Endothelial cell of umbilical vein (primary cell): ENCODE results near the gene GSTM3. TPM values are rescaled to one million over a fixed set of nuclear protein-coding genes. Genes with fewer than 3 reads are reported as not detected.

Experiments
- BruUV-seq: library from RNA; stranded (reverse); fragments of 400-500 nt; replicated peaks from 2 replicates; lab custom pipeline; 2021; lab: Mats Ljungman, UMichigan
- CTCF ChIA-PET: fragments of 300-600, 350-600 bp; sonication (Branson Sonifier 250); formaldehyde crosslinking; loops from one replicate; lab custom pipeline; 2021; ENCODE audit warnings: antibody characterized with exemption, inconsistent platforms; lab: Charles Lee
- POLR2A ChIA-PET: fragments of 300-600, 350-600 bp; sonication (Branson Sonifier 250); formaldehyde crosslinking; loops from one replicate; lab custom pipeline; 2021; ENCODE audit warnings: antibody characterized with exemption, inconsistent platforms; lab: Charles Lee
- DNase-seq: peaks from one replicate; pipeline ENCODE4 v3.0.0-alpha.2; 2011; ENCODE audit warnings: low read depth, low spot score
- FAIRE-seq: peaks from 2 replicates; lab custom pipeline; 2011; peaks lifted over from hg19 to GRCh38; lab: Jason Lieb, UNC
- H2AFZ ChIP-seq: 2 replicates; pipeline ENCODE4 v1.6.0; 2012; ENCODE audit warnings: low read depth, low read length, control low read depth, inconsistent platforms
- H3K27ac ChIP-seq: 2 replicates; pipeline ENCODE4 v1.5.1; 2011; ENCODE audit warnings: low read depth, mild to moderate bottlenecking, control low read depth, low read length, moderate library complexity; ENCODE audit not compliant: insufficient read depth
- H3K27me3 ChIP-seq, 2 experiments: 2 replicates each; pipeline versions ENCODE4 v1.6.0 to v1.6.1; 2011; ENCODE audit warnings: low read length in 2 of 2, mixed read lengths in 1 of 2; ENCODE audit not compliant: control insufficient read depth in 2 of 2, insufficient read depth in 2 of 2
- H3K36me3 ChIP-seq, 2 experiments: 2 replicates in 1 of 2; 3 replicates in 1 of 2; pipeline ENCODE4 v1.5.1; 2011; ENCODE audit warnings: low read length in 2 of 2, mild to moderate bottlenecking in 1 of 2, moderate library complexity in 1 of 2; ENCODE audit not compliant: control insufficient read depth in 2 of 2, insufficient read depth in 2 of 2; ENCODE audit errors: extremely low read depth in 1 of 2
- H3K4me1 ChIP-seq: 3 replicates; pipeline ENCODE4 v1.5.1; 2011; ENCODE audit warnings: mild to moderate bottlenecking, low read length; ENCODE audit not compliant: control insufficient read depth, insufficient read depth; ENCODE audit errors: extremely low read depth
- H3K4me2 ChIP-seq: 2 replicates; pipeline ENCODE4 v1.6.1; 2011; ENCODE audit warnings: low read length, control low read depth, mixed read lengths; ENCODE audit not compliant: insufficient read depth
- H3K4me3 ChIP-seq, 3 experiments: fragments of 200-600 bp in 1 of 3; sonication (generic), shearing (Covaris generic) in 1 of 3; replicated peaks in 1 of 3; 2 replicates each; pipeline ENCODE4 v1.5.1; 2011 to 2016; ENCODE audit warnings: control low read depth in 3 of 3, low read length in 3 of 3, mild to moderate bottlenecking in 2 of 3, inconsistent platforms in 1 of 3, low read depth in 1 of 3, moderate library complexity in 1 of 3; ENCODE audit not compliant: insufficient read depth in 1 of 3
- H3K79me2 ChIP-seq: 2 replicates; pipeline ENCODE4 v1.6.0; 2012; ENCODE audit warnings: low read length, inconsistent platforms; ENCODE audit not compliant: control insufficient read depth, insufficient read depth
- H3K9ac ChIP-seq: replicated peaks from 2 replicates; pipeline ENCODE3; 2011; ENCODE audit warnings: low read length, control low read depth; ENCODE audit not compliant: insufficient read depth; ENCODE audit errors: extremely low read depth
- H3K9me1 ChIP-seq: replicated peaks from 3 replicates; pipeline ENCODE4 v1.6.0; 2011; ENCODE audit warnings: mild to moderate bottlenecking, low read length; ENCODE audit not compliant: control insufficient read depth, insufficient read depth; ENCODE audit errors: extremely low read depth
- H3K9me3 ChIP-seq: replicated peaks from 2 replicates; pipeline ENCODE4 v1.5.1; 2012; ENCODE audit warnings: low read length, inconsistent platforms; ENCODE audit not compliant: control insufficient read depth, insufficient read depth
- H4K20me1 ChIP-seq: replicated peaks from 2 replicates; pipeline ENCODE3; 2011; ENCODE audit warnings: mild to moderate bottlenecking, low read length; ENCODE audit not compliant: control insufficient read depth, insufficient read depth; ENCODE audit errors: extremely low read depth
- EZH2 ChIP-seq: IDR thresholded peaks from 2 replicates; pipeline ENCODE4 v1.6.1; 2012; ENCODE audit warnings: borderline replicate concordance, low read depth, mild to moderate bottlenecking, moderate library complexity, low read length, inconsistent platforms; ENCODE audit not compliant: severe bottlenecking
- GATA2 ChIP-seq: IDR thresholded peaks from 2 replicates; pipeline ENCODE4 v1.7.0; 2011; ENCODE audit warnings: low read depth, mild to moderate bottlenecking, moderate library complexity, mixed read lengths, low read length; ENCODE audit not compliant: insufficient read length, insufficient read depth
- MYC ChIP-seq: IDR thresholded peaks from one replicate; pipeline ENCODE4 v1.6.1; 2011; ENCODE audit warnings: mild to moderate bottlenecking, low read depth, low read length
- POLR2A ChIP-seq: IDR thresholded peaks from 2 replicates; pipeline ENCODE4 v1.6.1; 2012; ENCODE audit warnings: low read depth, mild to moderate bottlenecking, control low read depth, low read length
- POLR2AphosphoS5 ChIP-seq: IDR thresholded peaks from 2 replicates; pipeline ENCODE4 v1.6.1; 2012; ENCODE audit warnings: low read depth, mild to moderate bottlenecking, control low read depth, low read length, moderate library complexity; ENCODE audit not compliant: insufficient read depth
- dilution Hi-C: fragments of 300-500 bp; cut with MboI; formaldehyde crosslinking; loops from one replicate; pipeline ENCODE4 v1.15.0; 2019; ENCODE audit warnings: low sequenced_read_pairs; ENCODE audit not compliant: extremely low pct_ligation_motif_present
- intact Hi-C: fragments of 100-400 bp; cut with micrococcal nuclease; formaldehyde crosslinking; loops from one replicate; pipeline ENCODE4 v1.10.0; 2022
- polyA plus RNA-seq, 4 experiments: library from polyadenylated mRNA; depleted of rRNA in 3 of 4; stranded (reverse) in 3 of 4; unstranded in 1 of 4; fragments of >200 nt; gene quantifications; 2 replicates each; pipeline versions ENCODE4 v1.2.1 to v1.2.3, GENCODE V29; 2011 to 2012; ENCODE audit warnings: missing spikeins in 1 of 4
- total RNA-seq: library from RNA; stranded (reverse); gene quantifications from 2 replicates; pipeline ENCODE4 v1.2.3, GENCODE V29; 2021
- TF ChIP-seq, protein P1 (sequence below), 2 donors: IDR thresholded peaks; 1 replicate in 1 of 2; 2 replicates in 1 of 2; pipeline ENCODE4 v1.5.1; 2011; ENCODE audit warnings: low read length in 2 of 2, mild to moderate bottlenecking in 2 of 2, moderate library complexity in 2 of 2, control low read depth in 1 of 2, inconsistent platforms in 1 of 2, low read depth in 1 of 2; ENCODE audit not compliant: insufficient read depth in 1 of 2; ENCODE audit errors: extremely low read depth in 1 of 2

The GSTM3 gene
- total and polyA plus RNA-seq, 2 donors (not counting 3 experiments of a cell fraction or from before 2014, with no cell fraction given), result 27.9 to 52.0 TPM

DNA sequence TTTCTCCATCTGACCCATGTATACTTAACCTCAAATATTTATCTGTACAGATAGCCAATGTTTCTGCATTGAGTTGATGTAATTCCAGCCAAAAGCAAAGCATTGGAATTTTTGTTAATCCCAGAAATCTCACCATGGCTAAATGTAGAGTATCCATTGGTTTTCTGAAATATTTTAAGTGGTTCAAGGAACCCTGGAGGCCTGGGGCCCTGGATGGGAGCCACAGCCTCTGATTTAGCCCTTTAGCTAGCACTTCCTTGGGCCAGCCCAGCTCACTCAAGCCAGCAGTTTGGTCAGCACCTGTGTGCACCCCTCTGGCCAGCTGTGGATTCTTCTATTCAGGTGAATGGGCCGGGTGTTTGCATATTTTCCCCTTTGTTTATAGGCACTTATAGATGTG is 41.7 kb upstream of the GSTM3 start:
- FAIRE-seq (no peak), DNase-seq (no peak)
- no peak overlapping the region for H3K27ac ChIP-seq
- intact Hi-C loops (no loop called here), dilution Hi-C loops (loop anchor here (25.0 kb wide), 1 partner anchor 230 kb away; no protein-coding TSS in a partner anchor)
- no TSS peak for BruUV-seq
- H3K4me2 ChIP-seq, result no peak overlapping the region
- H2AFZ ChIP-seq, result no peak overlapping the region
- H4K20me1 ChIP-seq, result no peaks in the 10 kb centered on the region
- H3K4me1 ChIP-seq, result peaks cover 13% of the 10 kb centered on the region
- H3K79me2 ChIP-seq, result no peaks in the 10 kb centered on the region
- no peaks in the 10 kb centered on the region for H3K36me3 ChIP-seq
- ChIA-PET CTCF (interaction anchor here (0.9 to 17.2 kb wide), 7 partner anchors 8 to 249 kb away, joined by 3 to 807 read pairs (median 8); partner anchors contain the start of gene AHCYL1), POLR2A (interaction anchor here (0.7 kb wide), 1 partner anchor 173 kb away, joined by 3 read pairs; no protein-coding TSS in a partner anchor)
- H3K9me1 ChIP-seq, result no peaks in the 10 kb centered on the region
- no peak overlapping the region for H3K9ac ChIP-seq
- no peak for TF ChIP-seq MYC
- no peak for TF ChIP-seq EZH2
- TF ChIP-seq GATA2, result no peak
- TF ChIP-seq, protein P1, sequence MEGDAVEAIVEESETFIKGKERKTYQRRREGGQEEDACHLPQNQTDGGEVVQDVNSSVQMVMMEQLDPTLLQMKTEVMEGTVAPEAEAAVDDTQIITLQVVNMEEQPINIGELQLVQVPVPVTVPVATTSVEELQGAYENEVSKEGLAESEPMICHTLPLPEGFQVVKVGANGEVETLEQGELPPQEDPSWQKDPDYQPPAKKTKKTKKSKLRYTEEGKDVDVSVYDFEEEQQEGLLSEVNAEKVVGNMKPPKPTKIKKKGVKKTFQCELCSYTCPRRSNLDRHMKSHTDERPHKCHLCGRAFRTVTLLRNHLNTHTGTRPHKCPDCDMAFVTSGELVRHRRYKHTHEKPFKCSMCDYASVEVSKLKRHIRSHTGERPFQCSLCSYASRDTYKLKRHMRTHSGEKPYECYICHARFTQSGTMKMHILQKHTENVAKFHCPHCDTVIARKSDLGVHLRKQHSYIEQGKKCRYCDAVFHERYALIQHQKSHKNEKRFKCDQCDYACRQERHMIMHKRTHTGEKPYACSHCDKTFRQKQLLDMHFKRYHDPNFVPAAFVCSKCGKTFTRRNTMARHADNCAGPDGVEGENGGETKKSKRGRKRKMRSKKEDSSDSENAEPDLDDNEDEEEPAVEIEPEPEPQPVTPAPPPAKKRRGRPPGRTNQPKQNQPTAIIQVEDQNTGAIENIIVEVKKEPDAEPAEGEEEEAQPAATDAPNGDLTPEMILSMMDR (IDR thresholded peaks at IDR 0.05; ENCODE audit: extremely low read depth in 1 of 2, insufficient read depth in 1 of 2, low read depth in 1 of 2, low read length in 2 of 2), result no peak
- TF ChIP-seq POLR2A, result no peak
- TF ChIP-seq POLR2AphosphoS5, result no peak
- H3K9me3 ChIP-seq, result no peaks in the 10 kb centered on the region
- no peak overlapping the region for H3K4me3 ChIP-seq
- H3K27me3 ChIP-seq, result no peaks in the 10 kb centered on the region
